B cell (primary cell): ENCODE results near the gene NDUFA13. TPM values are rescaled to one million over a fixed set of nuclear protein-coding genes. Genes with fewer than 3 reads are reported as not detected.

Source experiments
- ATAC-seq: fragments of 200-7000 bp; cut with Tn5 transposase; one replicate; pipeline ENCODE4 v1.10.0; 2021; ENCODE audit warnings: low read depth, mild to moderate bottlenecking, moderate number of reproducible peaks, moderate library complexity
- CTCF ChIA-PET: fragments of 350-600 bp; sonication (Branson Sonifier 250); formaldehyde crosslinking; loops from one replicate; lab custom pipeline; 2021; ENCODE audit warnings: antibody characterized with exemption, inconsistent platforms; lab: Charles Lee
- POLR2A ChIA-PET: fragments of 350-600 bp; sonication (Branson Sonifier 250); formaldehyde crosslinking; loops from one replicate; lab custom pipeline; 2021; ENCODE audit warnings: antibody characterized with exemption; lab: Charles Lee
- DNase-seq: peaks from one replicate; pipeline ENCODE4 v3.0.0; 2013
- H2AFZ ChIP-seq: 2 replicates; pipeline ENCODE4 v1.6.1; 2012; ENCODE audit warnings: mild to moderate bottlenecking, low read depth, low read length; ENCODE audit not compliant: insufficient read depth, poor library complexity, severe bottlenecking
- H3K27ac ChIP-seq, 2 donors: 1 replicate in 1 of 2; 2 replicates in 1 of 2; pipeline ENCODE4 v1.5.1; 2012 to 2013; ENCODE audit warnings: low read length in 2 of 2, mild to moderate bottlenecking in 2 of 2, moderate library complexity in 1 of 2
- H3K27me3 ChIP-seq, 4 experiments: fragments of 200-600 bp in 1 of 4; sonication (generic) in 1 of 4; replicated peaks in 1 of 4; 1 replicate in 2 of 4; 2 replicates in 2 of 4; pipeline versions ENCODE4 v1.6.1 to v1.7.0; 2013 to 2016; ENCODE audit warnings: low read length in 3 of 4, mild to moderate bottlenecking in 2 of 4, mixed read lengths in 1 of 4, moderate library complexity in 1 of 4; ENCODE audit not compliant: insufficient read depth in 4 of 4, control insufficient read depth in 3 of 4; ENCODE audit errors: control extremely low read depth in 1 of 4
- H3K36me3 ChIP-seq, 2 experiments: replicated peaks in 1 of 2; 1 replicate in 1 of 2; 2 replicates in 1 of 2; pipeline versions ENCODE4 v1.6.1 to v1.7.1; 2013; ENCODE audit warnings: low read length in 1 of 2; ENCODE audit not compliant: insufficient read depth in 2 of 2, control insufficient read depth in 1 of 2; ENCODE audit errors: control extremely low read depth in 1 of 2, extremely low read depth in 1 of 2
- H3K4me1 ChIP-seq, 2 donors: fragments of 200-600 bp in 1 of 2; sonication (generic) in 1 of 2; 1 replicate in 1 of 2; 2 replicates in 1 of 2; pipeline versions ENCODE4 v1.5.1 to v1.6.1; 2013 to 2017; ENCODE audit warnings: low read length in 2 of 2; ENCODE audit not compliant: control insufficient read depth in 2 of 2, insufficient read depth in 2 of 2
- H3K4me2 ChIP-seq: replicated peaks from 2 replicates; pipeline ENCODE3; 2012; ENCODE audit warnings: mild to moderate bottlenecking, low read depth, low read length; ENCODE audit not compliant: poor library complexity, severe bottlenecking
- H3K4me3 ChIP-seq, 5 experiments: fragments of 200-600 bp in 1 of 5; sonication (generic) in 1 of 5; 1 replicate in 3 of 5; 2 replicates in 2 of 5; pipeline versions ENCODE4 v1.5.1 to v1.7.0; 2011 to 2016; ENCODE audit warnings: low read length in 4 of 5, mild to moderate bottlenecking in 4 of 5, low read depth in 2 of 5, control low read depth in 1 of 5, moderate library complexity in 1 of 5; ENCODE audit not compliant: insufficient read depth in 1 of 5; ENCODE audit errors: control extremely low read depth in 1 of 5, extremely low read depth in 1 of 5
- H3K79me2 ChIP-seq: fragments of 200-600 bp; sonication (generic); one replicate; pipeline ENCODE4 v1.6.0; 2016; ENCODE audit warnings: low read length; ENCODE audit not compliant: control insufficient read depth, insufficient read depth
- H3K9ac ChIP-seq: fragments of 200-600 bp; sonication (generic); 2 replicates; pipeline ENCODE4 v1.6.1; 2017; ENCODE audit warnings: mild to moderate bottlenecking, low read length, moderate library complexity
- H3K9me3 ChIP-seq, 3 donors: one replicate each; pipeline versions ENCODE4 v1.6.1 to v1.7.1; 2013; ENCODE audit warnings: low read length in 2 of 3; ENCODE audit not compliant: control insufficient read depth in 2 of 3, insufficient read depth in 1 of 3; ENCODE audit errors: control extremely low read depth in 1 of 3
- H4K20me1 ChIP-seq: 2 replicates; pipeline ENCODE4 v1.6.0; 2012; ENCODE audit warnings: mild to moderate bottlenecking, low read length; ENCODE audit not compliant: insufficient read depth, control insufficient read depth, poor library complexity, severe bottlenecking
- H3K27ac Mint-ChIP-seq: one replicate; pipeline ENCODE4 v1.8.0; 2021; ENCODE audit warnings: mixed read lengths
- H3K27me3 Mint-ChIP-seq: one replicate; pipeline ENCODE4 v1.8.0; 2021; ENCODE audit warnings: mixed read lengths
- H3K4me1 Mint-ChIP-seq: one replicate; pipeline ENCODE4 v1.8.0; 2021; ENCODE audit warnings: mixed read lengths
- H3K4me3 Mint-ChIP-seq: one replicate; pipeline ENCODE4 v1.8.0; 2021; ENCODE audit warnings: mixed read lengths
- H3K9me3 Mint-ChIP-seq: one replicate; pipeline ENCODE4 v1.8.0; 2022; ENCODE audit warnings: mixed read lengths; ENCODE audit not compliant: insufficient read depth
- EZH2 ChIP-seq: IDR thresholded peaks from 2 replicates; pipeline ENCODE4 v1.6.1; 2012; ENCODE audit warnings: borderline replicate concordance, low read depth, mild to moderate bottlenecking, moderate library complexity, low read length; ENCODE audit not compliant: insufficient read depth, poor library complexity, severe bottlenecking
- WGBS: methylation state at CpG from one replicate; pipeline ENCODE4 v1.1.5; 2013; ENCODE audit warnings: missing lambda C conversion rate; ENCODE audit not compliant: insufficient coverage; 5-methylcytosine and 5-hydroxymethylcytosine counted together
- intact Hi-C: fragments of 100-400 bp; cut with micrococcal nuclease; formaldehyde crosslinking; loops from one replicate; pipeline ENCODE4 v1.10.0; 2022
- polyA plus RNA-seq: library from polyadenylated mRNA; depleted of rRNA; stranded (reverse); fragments of >200 nt; gene quantifications from 2 replicates; pipeline ENCODE4 v1.2.3, GENCODE V29; 2012
- total RNA-seq, 2 donors: library from RNA; stranded (reverse); fragments of 120-200 nt in 1 of 2; gene quantifications; 1 replicate in 1 of 2; 2 replicates in 1 of 2; pipeline versions ENCODE4 v1.2.3 to v1.2.4, GENCODE V29; 2013 to 2022
- TF ChIP-seq, protein P1 (sequence below): fragments of 200-600 bp; IDR thresholded peaks from one replicate; pipeline ENCODE4 v1.8.0; 2022; ENCODE audit warnings: antibody characterized with exemption, mild to moderate bottlenecking

The NDUFA13 gene
- total and polyA plus RNA-seq, 2 donors (not counting 1 experiment from before 2014, with no cell fraction given) = 188 to 195 TPM

DNA sequence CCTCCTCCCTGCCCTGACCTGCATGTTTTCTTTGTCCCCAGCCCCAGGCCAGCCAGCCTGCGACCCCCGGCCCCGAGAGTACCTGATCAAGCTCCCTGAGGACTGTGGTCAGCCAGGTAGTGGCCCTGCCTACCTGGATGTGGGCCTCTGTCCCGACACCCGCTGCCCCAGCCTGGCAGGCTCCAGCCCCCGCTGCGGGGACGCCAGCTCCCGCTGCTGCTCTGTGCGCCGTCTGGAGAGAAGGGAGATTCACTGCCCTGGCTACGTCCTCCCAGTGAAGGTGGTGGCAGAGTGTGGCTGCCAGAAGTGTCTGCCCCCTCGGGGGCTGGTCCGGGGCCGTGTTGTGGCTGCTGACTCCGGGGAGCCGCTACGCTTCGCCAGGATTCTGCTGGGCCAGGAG lies 27.6 kb downstream of the NDUFA13 start:
- ChIA-PET CTCF (no interaction called here), POLR2A (interaction anchor here (0.6 kb wide), 1 partner anchor 95 kb away, joined by 4 read pairs; no protein-coding TSS in a partner anchor)
- Mint-ChIP-seq H3K27ac (no peak overlapping the region), H3K4me3 (no peak overlapping the region), H3K27me3 (peaks cover 16% of the 10 kb centered on the region), H3K4me1 (peaks cover 16% of the 10 kb centered on the region), H3K9me3 (no peaks in the 10 kb centered on the region)
- Histone ChIP-seq H3K9ac (no peak overlapping the region), H3K36me3 (no peaks in the 10 kb centered on the region), H3K4me1 (peaks cover 23 to 28% of the 10 kb centered on the region in 2 donors), H3K27me3 (peaks cover 0 to 53% (median 15%) of the 10 kb centered on the region in 4 experiments), H3K4me3 (no peak overlapping the region), H4K20me1 (no peaks in the 10 kb centered on the region), H3K4me2 (no peak overlapping the region), H2AFZ (no peak overlapping the region), H3K27ac (no peak overlapping the region), H3K79me2 (no peaks in the 10 kb centered on the region), H3K9me3 (peaks cover 0 to 35% (median 0%) of the 10 kb centered on the region in 3 donors)
- 96% methylated on average over 18 of the region's 19 CpGs for whole genome bisulfite sequencing
- intact Hi-C loops = no loop called here
- DNase-seq (no peak), ATAC-seq (no peak)
- no peak for TF ChIP-seq EZH2
- TF ChIP-seq, protein P1, sequence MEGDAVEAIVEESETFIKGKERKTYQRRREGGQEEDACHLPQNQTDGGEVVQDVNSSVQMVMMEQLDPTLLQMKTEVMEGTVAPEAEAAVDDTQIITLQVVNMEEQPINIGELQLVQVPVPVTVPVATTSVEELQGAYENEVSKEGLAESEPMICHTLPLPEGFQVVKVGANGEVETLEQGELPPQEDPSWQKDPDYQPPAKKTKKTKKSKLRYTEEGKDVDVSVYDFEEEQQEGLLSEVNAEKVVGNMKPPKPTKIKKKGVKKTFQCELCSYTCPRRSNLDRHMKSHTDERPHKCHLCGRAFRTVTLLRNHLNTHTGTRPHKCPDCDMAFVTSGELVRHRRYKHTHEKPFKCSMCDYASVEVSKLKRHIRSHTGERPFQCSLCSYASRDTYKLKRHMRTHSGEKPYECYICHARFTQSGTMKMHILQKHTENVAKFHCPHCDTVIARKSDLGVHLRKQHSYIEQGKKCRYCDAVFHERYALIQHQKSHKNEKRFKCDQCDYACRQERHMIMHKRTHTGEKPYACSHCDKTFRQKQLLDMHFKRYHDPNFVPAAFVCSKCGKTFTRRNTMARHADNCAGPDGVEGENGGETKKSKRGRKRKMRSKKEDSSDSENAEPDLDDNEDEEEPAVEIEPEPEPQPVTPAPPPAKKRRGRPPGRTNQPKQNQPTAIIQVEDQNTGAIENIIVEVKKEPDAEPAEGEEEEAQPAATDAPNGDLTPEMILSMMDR = no peak

DNA sequence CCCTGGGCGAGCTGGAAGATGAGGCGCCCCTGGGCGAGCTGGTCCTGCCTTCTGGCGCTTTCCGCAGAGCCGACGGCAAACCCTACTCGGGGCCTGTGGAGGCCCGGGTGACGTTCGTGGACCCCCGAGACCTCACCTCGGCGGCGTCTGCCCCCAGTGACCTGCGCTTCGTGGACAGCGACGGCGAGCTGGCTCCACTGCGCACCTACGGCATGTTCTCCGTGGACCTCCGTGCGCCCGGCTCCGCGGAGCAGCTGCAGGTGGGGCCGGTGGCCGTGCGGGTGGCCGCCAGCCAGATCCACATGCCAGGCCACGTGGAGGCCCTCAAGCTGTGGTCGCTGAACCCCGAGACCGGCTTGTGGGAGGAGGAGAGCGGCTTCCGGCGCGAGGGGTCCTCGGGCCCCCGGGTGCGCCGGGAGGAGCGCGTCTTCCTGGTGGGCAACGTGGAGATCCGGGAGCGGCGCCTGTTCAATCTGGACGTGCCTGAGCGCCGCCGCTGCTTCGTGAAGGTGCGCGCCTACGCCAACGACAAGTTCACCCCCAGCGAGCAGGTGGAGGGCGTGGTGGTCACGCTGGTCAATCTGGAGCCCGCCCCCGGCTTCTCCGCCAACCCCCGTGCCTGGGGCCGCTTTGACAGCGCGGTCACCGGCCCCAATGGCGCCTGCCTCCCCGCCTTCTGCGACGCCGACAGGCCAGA lies 28.4 kb downstream of the NDUFA13 start:
- H3K4me2 ChIP-seq = no peak overlapping the region
- no peak overlapping the region for H3K27ac ChIP-seq
- H3K27me3 ChIP-seq = peaks cover 0 to 50% (median 12%) of the 10 kb centered on the region in 4 experiments
- intact Hi-C loops = no loop called here
- H3K79me2 ChIP-seq = no peaks in the 10 kb centered on the region
- H2AFZ ChIP-seq = no peak overlapping the region
- ChIA-PET POLR2A (interaction anchor here (0.6 kb wide), 1 partner anchor 95 kb away, joined by 4 read pairs; no protein-coding TSS in a partner anchor), CTCF (no interaction called here)
- peaks cover 18 to 24% of the 10 kb centered on the region in 2 donors for H3K4me1 ChIP-seq
- Mint-ChIP-seq H3K27ac (no peak overlapping the region), H3K4me3 (no peak overlapping the region), H3K9me3 (no peaks in the 10 kb centered on the region), H3K27me3 (peaks cover 16% of the 10 kb centered on the region), H3K4me1 (peaks cover 11% of the 10 kb centered on the region)
- no peaks in the 10 kb centered on the region for H4K20me1 ChIP-seq
- TF ChIP-seq, protein P1 = no peak
- no peak for TF ChIP-seq EZH2
- DNase-seq (no peak), ATAC-seq (no peak)
- H3K9me3 ChIP-seq = peaks cover 0 to 35% (median 0%) of the 10 kb centered on the region in 3 donors
- no peak overlapping the region for H3K4me3 ChIP-seq
- no peaks in the 10 kb centered on the region for H3K36me3 ChIP-seq
- 88% methylated on average over 75 of the region's 75 CpGs for WGBS
- no peak overlapping the region for H3K9ac ChIP-seq
